ENCODE results near the gene INAVA.
"Not testable (repeated sequence)": the region's sequence is repeated elsewhere in the genome, so short reads cannot be mapped to it uniquely, and the experiment has no call there.

Gene INAVA

GRCh38 chr1:200899451-200899915 is 4.8 kb downstream of the INAVA start:
- DNase-seq (ENCODE audit: low read depth in 3 of 3) = no peak

- DNase-seq (ENCODE audit: low read depth in 3 of 3) = no peak
These were observed 5.5 kb downstream of the INAVA start for GRCh38 chr1:200899954-200900867.

GRCh38 chr1:200900877-200901276 is 6.2 kb downstream of the INAVA start:
- DNase-seq (ENCODE audit: low read depth in 3 of 3) = no peak

GRCh38 chr1:200901350-200901749 is 6.7 kb downstream of the INAVA start:
- no peak for DNase-seq (ENCODE audit: low read depth in 3 of 3)

GRCh38 chr1:200901796-200902444 is 7.2 kb downstream of the INAVA start:
- no peak for DNase-seq (ENCODE audit: low read depth in 3 of 3)

- no peak for DNase-seq (ENCODE audit: low read depth in 3 of 3)
These were observed 9.1 kb downstream of the INAVA start for GRCh38 chr1:200903793-200904192.

- DNase-seq (ENCODE audit: low read depth in 3 of 3) = no peak
These were observed 10.1 kb downstream of the INAVA start for GRCh38 chr1:200904772-200905171.

- DNase-seq (ENCODE audit: low read depth in 3 of 3) = peak in 2 of 3 donors; percentile 29 to 31
These were observed 10.8 kb downstream of the INAVA start for GRCh38 chr1:200905411-200906052.

- no peak for DNase-seq (ENCODE audit: low read depth in 3 of 3)
These were observed 11.8 kb downstream of the INAVA start for GRCh38 chr1:200906491-200906890.

- no peak for DNase-seq (ENCODE audit: low read depth in 3 of 3)
These were observed 13.0 kb downstream of the INAVA start for GRCh38 chr1:200907611-200908097.

- no peak for DNase-seq (ENCODE audit: low read depth in 3 of 3)
These were observed 13.6 kb downstream of the INAVA start for GRCh38 chr1:200908191-200908868.

- DNase-seq (ENCODE audit: low read depth in 3 of 3) = no peak
These were observed 14.4 kb downstream of the INAVA start for GRCh38 chr1:200909071-200909470.

GRCh38 chr1:200909757-200910239 is 15.1 kb downstream of the INAVA start:
- DNase-seq (ENCODE audit: low read depth in 3 of 3) = no peak

GRCh38 chr1:200911361-200911760 is 16.7 kb downstream of the INAVA start:
- DNase-seq (ENCODE audit: low read depth in 3 of 3) = no peak

- DNase-seq (ENCODE audit: low read depth in 3 of 3) = not testable (repeated sequence)
These were observed 17.2 kb downstream of the INAVA start for GRCh38 chr1:200911936-200912335.

GRCh38 chr1:200912737-200913407 is 18.2 kb downstream of the INAVA start:
- DNase-seq (ENCODE audit: low read depth in 3 of 3) = no peak

- DNase-seq (ENCODE audit: low read depth in 3 of 3) = no peak
These were observed 21.5 kb downstream of the INAVA start for GRCh38 chr1:200916152-200916551.

GRCh38 chr1:200916681-200917080 is 22.0 kb downstream of the INAVA start:
- no peak for DNase-seq (ENCODE audit: low read depth in 3 of 3)

GRCh38 chr1:200917291-200917817 is 22.7 kb downstream of the INAVA start:
- DNase-seq (ENCODE audit: low read depth in 3 of 3) = no peak

- DNase-seq (ENCODE audit: low read depth in 3 of 3) = no peak
These were observed 23.3 kb downstream of the INAVA start for GRCh38 chr1:200918006-200918405.

- DNase-seq (ENCODE audit: low read depth in 3 of 3) = no peak
These were observed 24.7 kb downstream of the INAVA start for GRCh38 chr1:200919386-200919785.

Data from stimulated activated CD4-positive, alpha-beta T cell treated with anti-CD3 and anti-CD28 coated beads, TNF-alpha, amount 100 ng/mL, for 48 hours (primary cell).